Measurements from ENCODE around the gene SETD1A. TPM values are rescaled to one million over a fixed set of nuclear protein-coding genes. Genes with fewer than 3 reads are reported as not detected.

SETD1A gene
- total RNA-seq, 1 experiment from 2014 or later: 4.1 TPM

Other genes with a start within 250 kb of the SETD1A start
- gene PHKG2, start 209.3 kb upstream of the SETD1A start, total RNA-seq (2014; rRNA removed; shearing (Covaris generic)): 27.0 and 32.0 TPM in 2 replicates
- gene CFAP119, start 195.7 kb upstream of the SETD1A start, total RNA-seq (2014; rRNA removed; shearing (Covaris generic)): 1.5 and 2.1 TPM in 2 replicates
- gene RNF40, start 195.4 kb upstream of the SETD1A start, total RNA-seq (2014; rRNA removed; shearing (Covaris generic)): 72.6 and 72.9 TPM in 2 replicates
- gene ZNF629, start 170.5 kb upstream of the SETD1A start, total RNA-seq (2014; rRNA removed; shearing (Covaris generic)): 15.1 and 16.0 TPM in 2 replicates
- gene BCL7C, start 63.7 kb upstream of the SETD1A start, total RNA-seq (2014; rRNA removed; shearing (Covaris generic)): 16.4 and 35.5 TPM in 2 replicates
- gene CTF1, start 61.1 kb upstream of the SETD1A start, total RNA-seq (2014; rRNA removed; shearing (Covaris generic)): 2.0 TPM in 2 replicates
- gene FBXL19, start 34.2 kb upstream of the SETD1A start, total RNA-seq (2014; rRNA removed; shearing (Covaris generic)): 78.3 and 89.8 TPM in 2 replicates
- 15.3 and 18.4 TPM in 2 replicates for gene ORAI3, start 8.7 kb upstream of the SETD1A start, total RNA-seq (2014; rRNA removed; shearing (Covaris generic))
- 4.4 and 8.2 TPM in 2 replicates for gene HSD3B7, start 27.5 kb downstream of the SETD1A start, total RNA-seq (2014; rRNA removed; shearing (Covaris generic))
- 1.3 and 4.1 TPM in 2 replicates for gene STX1B, start 52.9 kb downstream of the SETD1A start, total RNA-seq (2014; rRNA removed; shearing (Covaris generic))
- gene STX4, start 75.8 kb downstream of the SETD1A start, total RNA-seq (2014; rRNA removed; shearing (Covaris generic)): 13.6 and 14.2 TPM in 2 replicates
- gene ZNF668, start 116.5 kb downstream of the SETD1A start, total RNA-seq (2014; rRNA removed; shearing (Covaris generic)): 16.4 and 19.9 TPM in 2 replicates
- 28.8 and 30.0 TPM in 2 replicates for gene ZNF646, start 116.7 kb downstream of the SETD1A start, total RNA-seq (2014; rRNA removed; shearing (Covaris generic))
- gene PRSS53, start 131.2 kb downstream of the SETD1A start, total RNA-seq (2014; rRNA removed; shearing (Covaris generic)): 1.3 and 4.5 TPM in 2 replicates
- 127 and 135 TPM in 2 replicates for gene VKORC1, start 137.0 kb downstream of the SETD1A start, total RNA-seq (2014; rRNA removed; shearing (Covaris generic))
- gene BCKDK, start 150.6 kb downstream of the SETD1A start, total RNA-seq (2014; rRNA removed; shearing (Covaris generic)): 52.7 and 64.0 TPM in 2 replicates
- 61.7 and 77.2 TPM in 2 replicates for gene KAT8, start 159.9 kb downstream of the SETD1A start, total RNA-seq (2014; rRNA removed; shearing (Covaris generic))
- gene PRSS8, start 178.0 kb downstream of the SETD1A start, total RNA-seq (2014; rRNA removed; shearing (Covaris generic)): 57.1 and 65.4 TPM in 2 replicates
- gene PRSS36, start 192.3 kb downstream of the SETD1A start, total RNA-seq (2014; rRNA removed; shearing (Covaris generic)): 0.59 and 1.1 TPM in 2 replicates
- 35.3 and 39.8 TPM in 2 replicates for gene FUS, start 222.4 kb downstream of the SETD1A start, total RNA-seq (2014; rRNA removed; shearing (Covaris generic))
- 32.2 and 35.2 TPM in 2 replicates for gene PYCARD, start 245.0 kb downstream of the SETD1A start, total RNA-seq (2014; rRNA removed; shearing (Covaris generic))